ENCODE data around the gene PGC.
"Not testable (repeated sequence)": the region's sequence is repeated elsewhere in the genome, so short reads cannot be mapped to it uniquely, and the experiment has no call there.

Gene PGC

DNA sequence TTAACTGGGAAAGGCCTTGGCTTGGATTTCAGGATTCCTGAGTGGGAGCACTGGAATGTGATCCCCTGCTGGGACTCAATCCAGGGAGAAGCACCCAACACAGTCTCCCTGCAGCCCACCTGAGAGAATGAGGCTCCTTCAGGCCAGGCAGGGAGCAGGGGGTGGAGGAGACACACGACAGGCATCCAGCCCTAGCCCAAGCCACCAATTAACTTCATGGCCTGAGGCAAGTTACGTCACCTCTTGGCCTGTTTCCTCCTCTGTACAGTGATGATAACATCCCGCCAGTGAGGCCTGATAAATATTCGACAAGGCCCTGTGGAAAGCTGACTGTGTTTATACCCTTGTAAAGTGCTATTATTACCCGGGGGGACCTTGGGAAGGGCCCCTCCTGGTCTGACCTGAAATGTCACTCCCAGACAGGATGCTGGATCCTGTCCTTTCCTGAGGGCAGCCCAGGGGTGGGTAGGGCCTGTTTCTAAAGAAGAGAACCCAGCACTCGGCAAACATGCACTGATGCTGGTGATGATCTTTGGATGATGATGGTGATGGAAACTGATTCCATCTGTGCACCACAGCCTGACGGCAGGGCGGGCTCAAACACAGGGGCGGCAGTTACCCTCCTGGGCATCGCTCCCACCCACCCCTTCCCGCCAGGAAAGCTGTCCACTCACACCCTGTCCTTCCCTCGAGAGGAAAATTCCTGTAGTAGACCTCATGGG lies 20.1 kb upstream of the PGC start:
- Histone ChIP-seq H3K9me3 (no peaks in the 10 kb centered on the region), H3K4me1 (no peaks in the 10 kb centered on the region), H3K36me3 (peaks cover 20 to 36% (median 21%) of the 10 kb centered on the region in 3 donors), H3K27ac (no peak overlapping the region), H3K4me3 (no peak overlapping the region), H3K27me3 (no peaks in the 10 kb centered on the region)
- no peak for TF ChIP-seq CTCF (IDR thresholded peaks at IDR 0.05)
- DNase-seq = peak in 1 of 2 donors; percentile 40
- intact Hi-C loops (cut with DNase I; ENCODE audit: low total_unique reads) = no loop called here

DNA sequence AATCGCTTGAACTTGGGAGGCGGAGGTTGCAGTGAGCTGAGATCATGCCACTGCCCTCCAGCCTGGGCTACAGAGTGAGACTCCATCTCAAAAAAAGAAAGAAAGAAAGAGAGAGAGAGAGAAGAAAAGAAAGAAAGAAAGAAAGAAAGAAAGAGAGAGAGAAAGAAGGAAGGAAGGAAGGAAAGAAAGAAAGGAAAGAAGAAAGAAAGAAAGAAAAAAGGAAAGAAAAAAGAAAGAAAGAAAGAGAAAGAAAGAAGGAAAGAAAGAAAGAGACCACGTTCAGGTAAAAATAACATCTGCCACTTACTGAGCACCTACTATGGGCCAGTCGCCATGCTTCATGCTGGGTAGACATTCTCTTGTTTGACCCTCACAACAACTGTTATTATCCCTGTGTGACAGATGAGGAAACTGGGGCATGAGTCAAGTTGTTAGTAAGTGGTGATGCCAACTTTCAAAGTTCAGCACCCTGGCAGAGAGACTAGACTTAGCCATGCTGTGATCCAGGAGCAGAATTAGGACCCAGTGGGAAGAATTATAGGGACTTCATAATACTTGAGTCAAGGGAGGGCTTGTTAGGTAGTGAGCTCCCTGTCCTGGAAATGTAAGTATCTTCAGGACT lies 19.0 kb upstream of the PGC start:
- H3K4me1 ChIP-seq = not testable (repeated sequence)

GRCh38 chr6:41763470-41763869 lies 16.3 kb upstream of the PGC start:
- DNase-seq = no peak
- TF ChIP-seq CTCF (IDR thresholded peaks at IDR 0.05) = no peak

More for the DNA sequence above, 19.0 kb upstream of the PGC start:
- intact Hi-C loops (cut with DNase I; ENCODE audit: low total_unique reads); H3K4me3 ChIP-seq; DNase-seq; H3K27me3 ChIP-seq; H3K9me3 ChIP-seq; H3K27ac ChIP-seq: not testable (repeated sequence)
- H3K36me3 ChIP-seq = peaks cover 9 to 25% (median 10%) of the 10 kb centered on the region in 3 donors

GRCh38 chr6:41759905-41760579 lies 12.8 kb upstream of the PGC start:
- Histone ChIP-seq H3K27me3 (no peaks in the 10 kb centered on the region), H3K36me3 (no peaks in the 10 kb centered on the region), H3K27ac (no peak overlapping the region), H3K4me1 (no peaks in the 10 kb centered on the region), H3K4me3 (no peak overlapping the region), H3K9me3 (no peaks in the 10 kb centered on the region)
- TF ChIP-seq CTCF (IDR thresholded peaks at IDR 0.05) = no peak
- no peak for DNase-seq
- intact Hi-C loops (cut with DNase I; ENCODE audit: low total_unique reads) = no loop called here

More at GRCh38 chr6:41763470-41763869, 16.3 kb upstream of the PGC start:
- no peaks in the 10 kb centered on the region for H3K27me3 ChIP-seq
- intact Hi-C loops (cut with DNase I; ENCODE audit: low total_unique reads) = no loop called here
- no peak overlapping the region for H3K4me3 ChIP-seq
- no peaks in the 10 kb centered on the region for H3K9me3 ChIP-seq
- H3K36me3 ChIP-seq = peaks cover 0 to under 1% (median 0%) of the 10 kb centered on the region in 3 donors
- H3K4me1 ChIP-seq = no peaks in the 10 kb centered on the region
- H3K27ac ChIP-seq = no peak overlapping the region

GRCh38 chr6:41759106-41759904 lies 12.1 kb upstream of the PGC start:
- DNase-seq = no peak
- intact Hi-C loops (cut with DNase I; ENCODE audit: low total_unique reads) = no loop called here
- no peak for TF ChIP-seq CTCF (IDR thresholded peaks at IDR 0.05)

More at GRCh38 chr6:41759106-41759904, 12.1 kb upstream of the PGC start:
- H3K36me3 ChIP-seq = no peaks in the 10 kb centered on the region
- H3K4me1 ChIP-seq = no peaks in the 10 kb centered on the region
- no peak overlapping the region for H3K27ac ChIP-seq
- no peak overlapping the region for H3K4me3 ChIP-seq
- H3K27me3 ChIP-seq = no peaks in the 10 kb centered on the region
- no peaks in the 10 kb centered on the region for H3K9me3 ChIP-seq
